D721Med (cell line): ENCODE measurements around the gene GPR18.

Source experiments
- DNase-seq: peaks from one replicate; pipeline ENCODE4 v3.0.0; 2011; ENCODE audit warnings: low spot score; ENCODE audit not compliant: insufficient read length
- FAIRE-seq: peaks from 2 replicates; lab custom pipeline; 2011; peaks lifted over from hg19 to GRCh38; lab: Jason Lieb, UNC
- CTCF ChIP-seq: IDR thresholded peaks from 2 replicates; pipeline ENCODE4 v1.5.1; 2012; ENCODE audit warnings: mild to moderate bottlenecking, control low read depth; ENCODE audit not compliant: insufficient read depth; ENCODE audit errors: missing control alignments

GPR18 gene

DNA sequence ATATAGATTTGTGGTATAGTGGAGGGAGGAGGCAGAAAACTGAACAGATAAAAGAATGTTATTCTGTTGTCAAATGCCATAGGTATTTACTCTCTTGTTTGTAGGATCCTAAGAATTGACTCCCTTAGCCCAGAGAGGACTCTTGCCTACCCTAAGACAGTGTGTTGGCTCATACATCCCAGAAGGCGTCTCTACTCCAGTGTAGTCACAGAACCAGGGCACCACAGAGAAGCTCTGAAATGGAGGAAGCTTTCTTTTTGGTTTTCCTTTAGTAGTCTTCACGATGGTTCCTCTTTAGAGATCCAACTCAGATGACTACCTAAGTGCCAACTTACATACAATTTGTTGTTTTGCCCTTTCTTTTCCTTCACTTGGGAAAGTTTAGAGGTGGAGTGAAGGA is 35.0 kb upstream of the GPR18 start:
- TF ChIP-seq CTCF, result no peak
- FAIRE-seq (no peak), DNase-seq (no peak)

DNA sequence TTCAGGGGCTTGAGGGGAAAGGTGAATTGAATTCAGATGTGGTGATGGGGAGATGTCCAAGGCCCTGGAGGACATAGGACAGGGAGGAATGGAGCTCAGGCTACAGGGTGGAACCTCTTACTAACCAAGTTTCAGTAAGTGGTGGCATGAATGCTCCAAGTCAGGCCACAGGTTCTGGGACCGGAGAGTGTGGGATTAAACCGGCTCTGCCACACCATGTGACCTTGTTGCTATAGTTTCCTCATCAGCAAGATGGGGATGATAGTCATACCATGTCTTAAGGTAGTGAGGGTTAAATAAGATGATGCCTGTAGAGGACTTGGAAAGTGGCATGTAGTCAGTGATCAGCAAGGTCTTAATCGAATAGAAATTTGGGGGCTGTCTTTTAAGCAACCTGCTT is 32.7 kb upstream of the GPR18 start:
- FAIRE-seq, result no peak
- DNase-seq, result no peak

DNA sequence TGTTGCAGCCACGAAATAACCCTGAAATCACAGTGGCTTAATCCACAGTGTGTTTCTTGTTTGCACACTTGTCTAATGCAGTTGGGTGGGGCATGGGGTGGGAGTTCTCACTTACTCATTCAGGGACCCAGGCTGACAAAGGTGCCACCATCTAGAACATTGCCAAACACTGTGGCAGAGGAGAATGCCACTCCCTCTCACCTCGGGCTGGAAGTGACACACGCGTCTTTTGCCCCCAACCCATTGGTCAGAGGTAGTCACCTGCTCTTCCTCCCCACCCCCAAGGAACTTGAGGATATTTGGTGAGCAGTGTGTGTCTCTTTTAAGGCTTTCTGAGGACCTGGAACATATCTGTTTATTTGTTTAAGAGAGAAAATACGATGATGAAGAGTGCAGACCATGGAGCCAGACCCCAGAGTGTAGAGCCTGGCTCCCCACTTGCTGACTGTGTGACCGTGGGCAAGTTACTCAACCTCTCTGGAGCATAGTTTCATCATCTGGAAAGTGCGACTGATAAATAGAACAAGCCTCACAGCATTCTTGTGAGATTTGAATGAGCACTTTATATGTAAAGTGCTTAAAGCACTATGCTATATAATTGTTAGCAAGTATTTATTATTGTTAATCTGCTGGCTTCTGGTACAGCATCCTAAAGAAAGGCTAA is 31.6 kb upstream of the GPR18 start:
- DNase-seq, result no peak
- no peak for FAIRE-seq
- TF ChIP-seq CTCF, result no peak

More for the DNA sequence above, 32.7 kb upstream of the GPR18 start:
- no peak for TF ChIP-seq CTCF

DNA sequence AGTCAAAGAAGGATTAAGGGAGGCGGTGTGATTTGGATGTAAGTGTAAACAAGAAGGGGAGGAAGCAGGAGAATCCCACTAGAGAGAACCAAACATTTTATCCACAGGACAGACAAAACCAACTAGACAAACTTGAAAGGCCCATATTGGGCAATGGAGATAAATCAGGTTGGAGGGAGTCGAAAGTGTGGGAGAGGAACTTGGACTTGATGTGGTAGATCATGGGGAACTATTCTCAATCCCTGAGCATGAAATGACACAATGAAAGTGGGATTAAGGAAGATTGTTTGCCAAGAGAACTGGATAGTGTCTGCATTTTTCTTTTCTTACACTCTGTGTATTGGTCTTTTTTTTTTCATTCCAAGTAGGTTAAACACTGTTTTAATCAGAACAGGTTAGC is 31.1 kb upstream of the GPR18 start:
- TF ChIP-seq CTCF, result no peak
- FAIRE-seq (no peak), DNase-seq (no peak)

DNA sequence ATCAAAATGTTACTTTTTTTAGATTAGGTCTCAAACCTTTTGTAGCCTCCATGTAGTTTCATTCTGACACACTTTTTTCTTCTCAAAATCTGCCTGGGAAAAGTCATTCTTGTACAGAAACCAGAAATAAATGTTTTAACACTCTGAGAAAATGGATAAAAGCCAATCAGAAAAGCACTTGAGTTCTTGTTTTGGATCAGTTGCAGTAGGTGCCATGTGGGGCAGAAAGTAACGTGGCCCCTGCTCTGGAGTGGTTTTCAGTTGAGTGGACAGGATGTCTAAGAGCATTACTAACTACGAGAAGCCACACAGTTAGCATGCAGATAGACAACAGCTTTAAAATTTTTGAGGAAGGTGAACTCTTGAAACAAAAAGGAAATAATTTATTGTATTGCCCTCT is 29.9 kb upstream of the GPR18 start:
- TF ChIP-seq CTCF, result no peak
- DNase-seq (no peak), FAIRE-seq (no peak)

GRCh38 chr13:99287551-99287950 is 29.4 kb upstream of the GPR18 start:
- no peak for DNase-seq
- no peak for TF ChIP-seq CTCF
- FAIRE-seq, result no peak

DNA sequence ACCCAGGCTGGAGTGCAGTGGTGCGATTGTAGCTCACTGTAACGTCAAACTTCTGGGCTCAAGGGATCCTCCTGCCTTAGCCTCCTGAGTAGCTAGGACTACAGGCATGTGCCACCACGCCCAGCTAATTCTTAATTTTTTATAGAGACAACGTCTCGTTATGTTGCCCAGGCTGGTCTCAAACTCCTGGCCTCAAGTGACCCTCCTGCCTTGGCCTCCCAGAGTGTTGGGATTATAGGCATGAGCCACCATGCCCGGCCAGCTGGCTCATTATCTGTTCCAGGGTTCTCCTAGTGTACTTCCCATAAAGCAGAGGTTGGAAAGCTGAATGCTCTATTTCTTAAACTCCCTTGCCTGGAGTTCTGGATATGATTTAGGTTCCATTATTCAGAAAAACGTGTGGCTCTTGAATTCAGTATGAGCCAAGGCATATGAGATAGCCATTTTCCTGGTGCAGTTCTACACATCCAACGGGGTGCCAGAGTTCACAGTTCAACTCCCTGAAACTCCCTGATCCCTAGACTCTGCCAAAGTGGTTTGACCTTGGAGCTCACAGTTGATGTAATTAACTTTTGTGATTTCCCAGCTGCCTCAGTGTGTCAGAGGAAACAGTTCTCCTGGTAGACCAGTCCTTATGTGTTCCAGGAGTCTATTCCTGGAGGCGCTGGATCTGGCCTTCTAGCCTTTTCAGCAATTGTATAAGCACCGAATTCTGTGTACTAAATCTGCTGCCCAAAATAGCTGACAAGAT is 27.4 kb upstream of the GPR18 start:
- DNase-seq, result no peak
- no peak for TF ChIP-seq CTCF
- no peak for FAIRE-seq
